HG02852 (cell line): ENCODE data around the gene DHX30.
"Not testable (repeated sequence)": the region's sequence is repeated elsewhere in the genome, so short reads cannot be mapped to it uniquely, and the experiment has no call there.

Source experiments
- ATAC-seq: cut with Tn5 transposase; IDR thresholded peaks from one replicate; pipeline ENCODE4 v1.9.1; 2021; ENCODE audit warnings: mild to moderate bottlenecking, moderate library complexity; ENCODE audit not compliant: unreplicated experiment

Gene DHX30

GRCh38 chr3:47874438-47874837 is 71.5 kb downstream of the DHX30 start:
- ATAC-seq = no peak

GRCh38 chr3:47874913-47875312 is 72.0 kb downstream of the DHX30 start:
- no peak for ATAC-seq

- no peak for ATAC-seq
Measured at GRCh38 chr3:47877290-47877689, 74.4 kb downstream of the DHX30 start.

- ATAC-seq = no peak
Measured at GRCh38 chr3:47877719-47878118, 74.8 kb downstream of the DHX30 start.

- ATAC-seq = no peak
Measured at GRCh38 chr3:47882338-47882737, 79.4 kb downstream of the DHX30 start.

GRCh38 chr3:47884603-47885002 is 81.7 kb downstream of the DHX30 start:
- no peak for ATAC-seq

GRCh38 chr3:47885168-47885567 is 82.2 kb downstream of the DHX30 start:
- ATAC-seq = no peak

- not testable (repeated sequence) for ATAC-seq
Measured at GRCh38 chr3:47887991-47888390, 85.1 kb downstream of the DHX30 start.

GRCh38 chr3:47888986-47889757 is 86.2 kb downstream of the DHX30 start:
- no peak for ATAC-seq

GRCh38 chr3:47890126-47890827 is 87.3 kb downstream of the DHX30 start:
- no peak for ATAC-seq

- no peak for ATAC-seq
Measured at GRCh38 chr3:47890828-47891612, 88.1 kb downstream of the DHX30 start.

GRCh38 chr3:47891613-47892005 is 88.7 kb downstream of the DHX30 start:
- no peak for ATAC-seq

GRCh38 chr3:47892286-47893040 is 89.5 kb downstream of the DHX30 start:
- ATAC-seq = no peak

GRCh38 chr3:47895241-47895640 is 92.3 kb downstream of the DHX30 start:
- no peak for ATAC-seq

- no peak for ATAC-seq
Measured at GRCh38 chr3:47896736-47897135, 93.8 kb downstream of the DHX30 start.

- ATAC-seq = no peak
Measured at GRCh38 chr3:47897954-47898353, 95.0 kb downstream of the DHX30 start.

- ATAC-seq = no peak
Measured at GRCh38 chr3:47899495-47900108, 96.7 kb downstream of the DHX30 start.
